ENCODE data around the gene PIGO.

Gene PIGO

GRCh38 chr9:35096035-35096849 is at the start of gene PIGO:
Gene PIGO (minus strand): TSS chr9:35096591. CDS start chr9:35095565, 1,026 bp downstream.
- DNase-seq, result peak; percentile 91

DNA sequence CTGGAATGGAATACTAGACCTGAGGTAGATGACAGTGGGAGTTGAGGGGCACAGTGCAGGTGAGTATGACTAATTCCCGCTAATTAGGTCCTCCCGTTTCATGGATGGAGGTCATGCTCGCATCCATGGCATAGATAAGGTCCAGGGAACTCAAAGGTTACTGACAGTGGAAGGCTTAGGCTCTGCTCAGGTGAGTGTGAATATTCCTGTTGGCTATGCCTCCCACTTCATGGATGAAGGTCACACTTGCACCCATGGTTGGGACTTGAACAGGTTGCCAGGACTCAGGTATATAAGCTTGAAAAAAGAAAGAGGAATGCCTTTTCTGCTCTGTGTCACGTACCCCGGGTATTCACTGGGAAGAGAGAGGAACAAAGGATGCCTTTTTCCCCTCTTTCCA is 45.6 kb upstream of the PIGO start:
- DNase-seq, result no peak

GRCh38 chr9:35140093-35140492 is 43.7 kb upstream of the PIGO start:
- DNase-seq, result no peak

DNA sequence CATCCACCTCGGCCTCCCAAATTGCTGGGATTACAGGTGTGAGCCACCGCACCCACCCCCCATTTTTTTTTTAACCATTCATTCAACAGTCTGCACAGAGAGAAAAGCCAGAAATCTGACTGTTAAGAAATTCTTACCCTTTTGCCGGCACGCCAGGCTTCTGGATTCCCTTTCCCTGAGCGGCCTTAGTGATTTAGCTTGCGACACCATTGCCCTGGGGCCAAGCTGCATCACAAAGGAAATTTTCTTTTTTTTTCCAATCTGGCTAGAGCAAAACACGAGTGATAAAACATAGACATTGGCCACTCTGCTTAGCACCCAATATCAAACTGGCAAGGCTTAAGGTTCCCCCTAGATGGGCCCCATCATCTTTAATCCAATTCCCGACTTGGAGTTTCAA is 40.5 kb upstream of the PIGO start:
- no peak for DNase-seq

- DNase-seq, result no peak
These were observed 39.6 kb upstream of the PIGO start for GRCh38 chr9:35135988-35136387.

DNA sequence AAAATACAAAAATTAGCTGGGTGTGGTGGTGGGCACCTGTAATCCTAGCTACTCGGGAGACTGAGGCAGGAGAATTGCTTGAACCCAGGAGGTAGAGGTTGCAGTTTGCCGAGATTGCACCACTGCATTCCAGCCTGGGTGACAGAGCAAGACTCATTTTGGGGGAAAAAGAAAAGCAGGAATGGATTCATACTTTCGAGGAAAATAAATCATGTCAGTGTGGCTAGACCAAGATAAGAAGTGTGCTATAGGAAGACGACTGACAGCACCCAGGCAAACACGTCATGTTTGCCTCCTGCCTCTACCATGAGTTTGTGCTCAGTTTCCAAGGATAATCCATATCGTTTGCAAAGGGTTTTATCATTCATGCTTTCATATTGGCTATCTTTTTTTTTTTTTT is 38.5 kb upstream of the PIGO start:
- DNase-seq, result no peak

DNA sequence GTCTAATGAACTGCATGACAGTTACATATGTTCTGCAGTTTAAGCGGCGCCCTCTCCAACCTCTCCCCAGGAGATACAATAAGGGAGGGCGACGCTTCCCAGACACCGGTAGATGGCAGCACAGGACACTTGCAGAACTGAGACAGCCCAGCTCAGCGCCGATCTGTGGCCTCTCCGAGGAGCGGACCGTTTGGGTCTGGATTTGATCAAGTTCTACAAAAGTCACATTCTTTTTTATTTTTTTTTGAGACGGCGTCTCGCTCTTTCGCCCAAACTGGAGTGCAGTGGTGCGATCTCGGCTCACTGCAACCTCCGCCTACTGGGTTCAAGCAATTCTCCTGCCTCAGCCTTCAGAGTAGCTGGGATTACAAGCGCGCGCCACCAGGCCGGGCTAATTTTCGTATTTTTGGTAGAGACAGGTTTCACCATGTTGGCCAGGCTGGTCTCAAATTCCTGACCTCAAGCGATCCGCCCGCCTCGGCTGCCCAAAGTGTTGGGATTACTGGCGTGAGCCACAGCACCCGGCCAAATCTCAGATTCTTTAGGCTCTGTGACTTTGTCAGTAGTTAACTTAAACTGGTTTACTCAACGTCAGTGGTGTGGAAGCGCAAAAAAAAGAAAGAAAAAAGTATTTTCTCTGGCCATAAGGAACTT is 20.6 kb upstream of the PIGO start:
- DNase-seq, result peak; percentile 88

GRCh38 chr9:35116539-35116897 is 20.1 kb upstream of the PIGO start:
- no peak for DNase-seq

GRCh38 chr9:35115680-35116538 is 19.5 kb upstream of the PIGO start, which contains the start of gene ATOSB:
Gene ATOSB (minus strand): TSS chr9:35115862. CDS start chr9:35108274, 7,588 bp downstream.
- DNase-seq, result peak; percentile 96

DNA sequence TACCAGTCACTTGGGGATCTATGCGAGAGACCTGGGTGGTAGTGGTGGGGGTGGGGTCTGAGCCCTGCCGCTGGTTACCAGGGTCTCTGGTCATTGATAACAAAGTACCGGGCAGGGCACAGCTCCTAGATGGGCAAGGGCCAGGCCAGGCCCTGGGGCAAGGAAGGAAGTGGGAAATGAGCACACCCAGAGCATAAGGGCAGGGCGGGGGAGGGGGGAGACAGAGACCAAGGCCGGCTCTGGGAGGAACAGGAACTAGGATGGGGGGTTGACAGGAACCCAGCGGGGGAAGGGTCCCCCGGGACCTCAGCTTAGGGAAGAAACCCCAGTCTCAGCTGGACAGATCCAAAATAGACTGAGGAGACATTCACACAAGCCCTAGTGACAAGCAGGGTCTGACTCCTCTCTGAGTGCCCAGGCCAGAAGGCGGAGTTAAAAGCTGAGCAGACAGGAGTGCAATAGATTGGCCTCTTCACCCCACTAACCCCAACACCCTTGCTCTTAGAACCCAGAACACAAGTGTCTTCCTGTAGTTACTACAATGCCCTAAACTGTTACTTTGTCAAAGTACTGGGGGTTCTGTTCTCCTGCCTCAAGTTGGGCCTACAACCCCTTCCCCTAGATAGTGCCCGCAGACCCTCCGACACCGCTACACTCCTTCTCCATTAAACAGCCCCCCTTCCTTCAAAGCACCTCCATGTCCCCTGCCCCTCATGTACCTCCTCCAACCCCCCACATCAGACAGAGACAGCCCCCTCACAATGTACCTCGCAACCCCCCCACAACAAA is 18.6 kb upstream of the PIGO start:
- DNase-seq, result peak; percentile 57

DNA sequence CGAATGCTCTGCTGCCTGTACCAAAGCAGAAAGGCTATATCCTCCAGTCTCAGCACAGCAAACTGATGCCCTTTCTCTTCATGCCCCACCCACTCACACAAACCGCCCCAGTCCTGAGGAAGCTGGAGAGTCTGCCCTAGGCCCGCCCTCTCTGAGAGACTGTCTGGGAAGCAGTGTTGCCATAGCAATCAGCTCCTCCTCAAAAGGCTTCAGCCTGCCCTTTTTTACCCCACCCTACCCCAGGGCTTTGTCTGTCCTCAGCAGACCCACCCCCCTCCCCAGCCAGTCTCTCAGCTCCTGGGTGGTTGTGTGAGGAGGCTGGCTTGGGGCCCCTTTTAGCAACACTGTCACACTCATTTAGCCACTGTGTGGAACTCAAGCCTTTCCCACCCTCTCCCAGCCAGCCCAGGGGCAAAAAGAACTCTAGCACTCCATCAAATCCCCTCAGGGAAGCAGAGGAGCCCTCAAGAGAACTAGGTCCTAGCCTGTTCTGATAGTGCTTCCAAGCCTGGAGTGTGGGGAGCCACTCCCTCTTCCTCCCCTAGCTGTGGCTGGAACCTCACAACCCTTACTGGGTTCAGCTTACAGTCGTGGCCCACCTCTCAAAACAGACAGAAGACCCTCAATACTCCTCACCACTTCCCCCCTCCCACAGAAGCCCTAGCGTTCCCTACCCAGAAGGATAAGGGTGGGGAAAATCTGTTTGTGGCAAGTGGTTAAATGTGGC is 17.9 kb upstream of the PIGO start:
- DNase-seq, result peak; percentile 77

GRCh38 chr9:35112257-35113020 is 16.0 kb upstream of the PIGO start:
- DNase-seq, result no peak

- DNase-seq, result peak; percentile 96
These were observed 14.9 kb upstream of the PIGO start for GRCh38 chr9:35111001-35111933.

- no peak for DNase-seq
These were observed 14.0 kb upstream of the PIGO start for GRCh38 chr9:35110327-35110761.

DNA sequence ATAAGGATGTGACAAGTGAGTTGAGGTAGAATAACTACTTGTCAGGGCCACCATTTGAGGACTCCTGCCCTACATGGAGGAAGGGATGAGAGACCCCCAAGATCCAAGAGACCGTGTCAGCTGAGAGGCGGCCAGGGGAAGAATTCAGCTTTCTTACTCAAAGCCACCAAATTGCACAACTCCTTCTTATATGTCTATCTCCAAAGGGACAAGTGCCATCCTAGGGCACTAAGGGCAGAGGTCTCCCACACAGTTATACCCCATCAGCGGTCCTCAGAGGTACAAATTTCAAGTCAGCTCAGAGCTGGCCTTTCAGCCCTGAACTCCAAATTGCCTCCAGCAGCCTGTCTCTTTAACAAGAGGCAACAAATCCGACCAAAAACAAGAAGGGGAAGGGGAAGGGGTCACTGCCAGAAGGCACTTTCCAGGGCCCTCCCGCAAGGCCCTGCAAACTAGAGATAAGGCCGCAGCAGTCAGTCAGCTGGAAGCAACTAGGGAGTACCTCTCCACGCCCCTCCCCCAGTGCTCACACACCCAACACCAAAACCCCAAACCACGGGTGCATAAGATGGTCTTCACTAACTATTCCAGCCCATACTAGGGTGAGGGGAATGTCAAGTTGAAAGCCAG is 12.7 kb upstream of the PIGO start:
- DNase-seq, result no peak

DNA sequence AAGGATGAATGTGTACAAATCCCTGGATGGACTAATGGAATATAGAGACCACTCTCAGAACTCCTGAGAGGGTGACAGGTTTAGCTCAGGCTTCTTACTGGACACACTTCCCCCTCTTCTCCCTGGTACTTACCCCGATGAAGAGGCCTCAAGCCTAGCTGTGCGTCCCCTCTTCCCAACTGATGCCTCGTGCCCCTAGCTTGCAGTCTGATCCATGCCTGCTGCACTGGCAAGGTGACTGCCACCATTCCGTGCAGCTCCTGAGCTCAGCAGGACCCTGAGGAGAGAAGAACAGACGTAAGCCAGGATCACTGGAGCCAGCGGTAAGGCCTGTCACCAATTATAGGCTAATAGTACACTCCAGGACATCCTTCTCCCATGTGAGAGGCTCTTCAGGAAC is 12.1 kb upstream of the PIGO start:
- DNase-seq, result no peak

DNA sequence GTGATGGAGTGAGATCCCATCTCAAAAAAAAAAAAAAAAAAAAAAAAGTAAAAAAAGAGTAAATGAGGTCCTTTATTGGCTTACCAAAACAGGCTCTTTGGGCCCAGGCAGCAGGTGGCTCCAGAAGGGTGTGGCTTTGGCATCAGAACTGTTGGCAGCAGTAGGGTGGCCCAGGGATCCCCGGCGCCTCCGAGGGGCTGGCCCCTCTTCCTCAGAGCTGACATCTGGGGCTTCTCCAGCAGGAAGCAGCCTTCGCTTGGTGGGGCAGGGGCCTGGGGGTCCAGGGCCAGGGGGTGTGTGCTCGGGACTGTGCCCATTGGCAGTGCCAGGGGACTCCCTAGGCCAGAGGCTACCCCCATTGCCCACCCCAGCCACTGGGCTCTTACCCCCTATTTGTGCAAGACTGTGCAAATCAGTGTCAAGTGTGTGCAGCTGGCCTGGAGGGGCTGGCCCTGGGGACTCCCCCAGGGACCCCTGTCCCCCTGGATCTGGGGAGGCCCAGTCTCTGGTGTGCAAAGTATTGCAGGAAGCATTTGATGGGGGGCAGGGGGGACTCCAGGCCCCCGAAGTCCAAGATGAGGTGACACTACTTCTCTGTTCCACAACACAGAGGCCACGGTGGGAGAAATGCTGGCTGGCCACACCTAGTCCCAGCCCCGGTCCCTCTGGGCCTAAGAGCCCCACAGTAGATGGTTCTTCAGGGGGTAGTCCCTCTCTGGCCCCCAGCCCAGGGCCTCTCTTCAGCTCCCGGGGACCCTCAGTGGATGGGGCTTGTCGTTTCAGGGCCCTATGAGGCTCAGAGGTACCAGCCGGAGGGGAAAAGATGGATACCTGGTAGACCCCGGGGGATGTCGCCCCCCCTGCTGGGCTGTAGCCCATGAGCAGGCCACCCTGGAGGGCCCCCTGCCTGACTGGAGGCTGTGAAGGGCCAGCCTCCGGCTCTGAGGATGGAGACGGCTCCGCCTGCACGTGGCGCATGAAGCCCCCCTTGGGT is 11.2 kb upstream of the PIGO start:
- no peak for DNase-seq

- DNase-seq, result no peak
These were observed 9.9 kb upstream of the PIGO start for GRCh38 chr9:35106343-35106730.
